HepG2 (cell line): Measurements from ENCODE around the gene SLC7A10. TPM values are rescaled to one million over a fixed set of nuclear protein-coding genes. Genes with fewer than 3 reads are reported as not detected.

Experiments used
- CREB3 ChIP-seq: sonication (generic); formaldehyde crosslinking; IDR thresholded peaks from 2 replicates; pipeline ENCODE4 v1.5.0; 2020; ENCODE audit warnings: missing genetic modification reagents
- EED ChIP-seq: sonication (generic); formaldehyde crosslinking; IDR thresholded peaks from 2 replicates; pipeline ENCODE4 v1.5.0; 2020; ENCODE audit warnings: mild to moderate bottlenecking, missing genetic modification reagents
- GZF1 ChIP-seq: sonication (generic); formaldehyde crosslinking; IDR thresholded peaks from 2 replicates; pipeline ENCODE4 v1.5.1; 2020; ENCODE audit warnings: mild to moderate bottlenecking, missing genetic modification reagents
- HMG20B ChIP-seq: conservative IDR thresholded peaks from 2 replicates; pipeline ENCODE4 v1.6.1; 2016; ENCODE audit warnings: missing genetic modification reagents, missing compliant biosample characterization
- KAT2B ChIP-seq: fragments of 150-350 bp; IDR thresholded peaks from 2 replicates; pipeline ENCODE4 v1.6.1; 2014; ENCODE audit warnings: low read depth, low read length, borderline replicate concordance
- MBD4 ChIP-seq: IDR thresholded peaks from 2 replicates; pipeline ENCODE4 v1.6.1; 2012; ENCODE audit warnings: low read length, inconsistent platforms, borderline replicate concordance
- PAF1 ChIP-seq: IDR thresholded peaks from 2 replicates; pipeline ENCODE4 v1.6.1; 2016; ENCODE audit warnings: missing genetic modification reagents, missing compliant biosample characterization
- PAXIP1 ChIP-seq: sonication (generic); formaldehyde crosslinking; conservative IDR thresholded peaks from 2 replicates; pipeline ENCODE4 v1.4.0; 2020; ENCODE audit warnings: mild to moderate bottlenecking, missing genetic modification reagents, moderate library complexity
- RERE ChIP-seq: IDR thresholded peaks from 2 replicates; pipeline ENCODE4 v1.6.1; 2016; ENCODE audit warnings: low read depth, missing genetic modification reagents, missing compliant biosample characterization
- RFX3 ChIP-seq: IDR thresholded peaks from 2 replicates; pipeline ENCODE4 v1.6.1; 2016; ENCODE audit warnings: missing biosample characterization, missing genetic modification reagents
- RNF219 ChIP-seq: sonication (generic); formaldehyde crosslinking; IDR thresholded peaks from 2 replicates; pipeline ENCODE4 v1.5.0; 2020; ENCODE audit warnings: mild to moderate bottlenecking, missing genetic modification reagents
- SRY ChIP-seq: sonication (generic); formaldehyde crosslinking; IDR thresholded peaks from 2 replicates; pipeline ENCODE4 v1.8.0; 2022; ENCODE audit warnings: mild to moderate bottlenecking, missing genetic modification reagents
- STAG1 ChIP-seq: sonication (generic); formaldehyde crosslinking; IDR thresholded peaks from 2 replicates; pipeline ENCODE4 v1.4.0; 2020; ENCODE audit warnings: missing genetic modification reagents
- ZC3H13 ChIP-seq: sonication (generic); formaldehyde crosslinking; IDR thresholded peaks from 2 replicates; pipeline ENCODE4 v1.8.1; 2023; ENCODE audit warnings: mild to moderate bottlenecking, missing genetic modification reagents, moderate library complexity
- ZNF101 ChIP-seq: sonication (generic); formaldehyde crosslinking; IDR thresholded peaks from 2 replicates; pipeline ENCODE4 v1.4.0; 2020; ENCODE audit warnings: mild to moderate bottlenecking, low read depth, missing genetic modification reagents, borderline replicate concordance
- ZNF224 ChIP-seq: sonication (generic); formaldehyde crosslinking; IDR thresholded peaks from 2 replicates; pipeline ENCODE4 v1.5.0; 2020; ENCODE audit warnings: mild to moderate bottlenecking, missing genetic modification reagents
- ZNF615 ChIP-seq: sonication (generic); formaldehyde crosslinking; IDR thresholded peaks from 2 replicates; pipeline ENCODE4 v1.5.0; 2020; ENCODE audit warnings: mild to moderate bottlenecking, missing genetic modification reagents, borderline replicate concordance
- ZNF775 ChIP-seq: sonication (generic); formaldehyde crosslinking; IDR thresholded peaks from 2 replicates; pipeline ENCODE4 v1.4.0; 2020; ENCODE audit warnings: missing genetic modification reagents, mild to moderate bottlenecking, moderate library complexity, borderline replicate concordance
- ZNF788 ChIP-seq: sonication (generic); formaldehyde crosslinking; IDR thresholded peaks from 2 replicates; pipeline ENCODE4 v1.5.0; 2020; ENCODE audit warnings: mild to moderate bottlenecking, missing genetic modification reagents, borderline replicate concordance
- polyA plus RNA-seq, 8 experiments: library from polyadenylated mRNA; depleted of rRNA in 3 of 8; stranded (reverse) in 7 of 8; unstranded in 1 of 8; fragments of >200 nt; fragmentation: Illumina TruSeq in 4 of 8; extraction: Trizol in 4 of 8; gene quantifications; 2 replicates each; pipeline versions ENCODE4 v1.2.1 to v1.2.3, GENCODE V29; 2011 to 2016; ENCODE audit warnings: low read depth in 4 of 8, missing spikeins in 1 of 8, mixed read lengths in 1 of 8; ENCODE audit not compliant: insufficient read depth in 1 of 8
- total RNA-seq, 5 experiments: library from RNA; depleted of rRNA; stranded (reverse); fragments of >200 nt; fragmentation: Illumina TruSeq; extraction: Trizol; gene quantifications; 2 replicates each; pipeline ENCODE4 v1.2.3, GENCODE V29; 2016; ENCODE audit warnings: low read depth in 1 of 5

Gene SLC7A10
- total and polyA plus RNA-seq, 2 of the 13 experiments (the other 11 are each of a cell fraction or from before 2014, with no cell fraction given): 1.1 to 2.2 TPM

- no peak for TF ChIP-seq RNF219 (CRISPR knock-in tag)
- peak; percentile 31; the same call in 1 of the 2 replicates for TF ChIP-seq EED
- TF ChIP-seq CREB3: no peak
- no peak for TF ChIP-seq ZNF615 (CRISPR knock-in tag)
- peak; percentile 65; the same call in 1 of the 2 replicates for TF ChIP-seq ZNF224
- no peak for TF ChIP-seq RERE (CRISPR knock-in tag)
- TF ChIP-seq GZF1 (CRISPR knock-in tag): 0 out of 2 replicates have a peak, but pooled peaks have one; percentile 59
- TF ChIP-seq RFX3 (CRISPR knock-in tag): no peak
- no peak for TF ChIP-seq PAF1
- TF ChIP-seq KAT2B: no peak
- no peak for TF ChIP-seq STAG1 (CRISPR knock-in tag)
- 0 out of 2 replicates have a peak, but pooled peaks have one; percentile 18 for TF ChIP-seq SRY (CRISPR knock-in tag)
- TF ChIP-seq PAXIP1 (CRISPR knock-in tag): no peak
- no peak for TF ChIP-seq ZNF775 (CRISPR knock-in tag)
- no peak for TF ChIP-seq ZNF101 (CRISPR knock-in tag)
- no peak for TF ChIP-seq HMG20B
- TF ChIP-seq ZNF788 (CRISPR knock-in tag): no peak
- TF ChIP-seq ZC3H13 (CRISPR knock-in tag): no peak
- no peak for TF ChIP-seq MBD4
Measured at GRCh38 chr19:33248104-33248503, 22.5 kb upstream of the SLC7A10 start (continued).
